ENCODE data around the gene MINDY3. TPM values are rescaled to one million over a fixed set of nuclear protein-coding genes. Genes with fewer than 3 reads are reported as not detected.
"Not testable (repeated sequence)": the region's sequence is repeated elsewhere in the genome, so short reads cannot be mapped to it uniquely, and the experiment has no call there.

Gene MINDY3
- 26.3 TPM for total RNA-seq
- long read RNA-seq, transcript MINDY3-206 (14 exons, 2,307 nt) = major isoform, 10 of 27 reads
- long read RNA-seq, transcript MINDY3-201 (15 exons, 2,381 nt) = minor isoform, 8 of 27 reads
- long read RNA-seq, partial matches to known transcripts = 1 of 27 reads
- long read RNA-seq, other reads (novel, unspliced or antisense) = 8 of 27 reads

DNA sequence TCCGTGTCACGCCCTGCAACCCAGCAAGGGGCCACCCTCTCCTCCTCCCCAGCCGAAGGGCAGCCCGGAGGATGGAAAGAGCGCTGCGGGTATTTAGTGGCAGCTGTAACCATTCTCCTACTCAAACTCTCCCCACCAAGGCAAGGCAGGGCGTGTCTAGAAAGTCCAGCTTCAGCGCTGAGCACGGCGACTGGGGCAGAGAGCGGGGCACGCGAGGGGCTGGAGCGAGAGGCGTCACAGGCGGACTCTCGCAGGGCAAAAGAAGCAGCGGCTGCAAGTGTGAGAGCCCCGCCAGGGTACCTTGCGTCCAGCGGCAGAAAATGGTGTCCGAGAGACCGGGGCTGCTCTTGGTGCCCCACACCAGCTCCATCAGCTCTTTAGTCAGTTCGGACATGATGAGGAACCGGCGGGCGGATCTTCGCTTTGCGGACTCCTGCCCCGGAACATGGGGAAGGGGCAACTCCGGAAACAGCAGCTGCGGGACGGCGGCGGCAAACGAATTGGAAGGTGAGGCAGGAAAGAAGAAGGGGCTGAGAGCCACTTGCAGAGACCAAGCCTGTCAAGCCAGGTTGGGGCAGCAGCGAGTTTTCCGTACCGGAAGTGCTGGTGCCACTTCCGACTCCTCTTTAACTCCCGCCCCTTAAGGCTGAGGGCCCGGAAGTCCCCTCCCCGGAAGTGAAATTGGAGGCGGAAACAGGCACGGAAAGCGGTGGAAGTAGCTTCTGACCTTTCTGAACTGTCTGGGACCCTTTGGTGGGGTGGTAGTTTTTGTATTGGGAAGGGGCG is at the start of gene MINDY3:
Gene MINDY3 (minus strand): TSS at position 602 of the 786 bp plus-strand sequence. CDS start 208 bp downstream, at position 394.
- peak; percentile 90 for DNase-seq (ENCODE audit: low spot score)
- intact Hi-C loops (cut with DNase I) = no loop called here

DNA sequence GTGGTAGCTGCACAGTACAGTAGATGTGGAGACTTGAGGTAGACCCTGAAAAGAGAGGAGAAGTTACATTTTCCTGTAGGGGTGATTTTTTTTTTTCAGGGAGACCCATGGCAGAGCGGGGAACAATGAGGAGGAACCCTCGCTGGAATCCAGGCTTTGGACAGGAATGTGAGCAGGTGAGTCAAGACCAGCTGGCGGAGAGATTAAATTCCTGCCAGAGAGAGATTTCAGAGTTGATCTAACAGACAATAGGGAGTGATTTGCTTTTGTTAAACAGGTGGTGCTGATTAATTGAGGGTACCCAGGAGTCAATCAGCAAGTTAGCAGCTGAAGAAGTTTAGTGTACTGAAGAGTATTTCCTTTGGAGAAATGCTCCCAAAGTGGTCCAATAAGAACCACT is 41.6 kb upstream of the MINDY3 start:
- intact Hi-C loops (cut with DNase I) = loop anchor here (5.0 kb wide), 1 partner anchor 875 kb away; no protein-coding TSS in a partner anchor
- no peak for DNase-seq (ENCODE audit: low spot score)

DNA sequence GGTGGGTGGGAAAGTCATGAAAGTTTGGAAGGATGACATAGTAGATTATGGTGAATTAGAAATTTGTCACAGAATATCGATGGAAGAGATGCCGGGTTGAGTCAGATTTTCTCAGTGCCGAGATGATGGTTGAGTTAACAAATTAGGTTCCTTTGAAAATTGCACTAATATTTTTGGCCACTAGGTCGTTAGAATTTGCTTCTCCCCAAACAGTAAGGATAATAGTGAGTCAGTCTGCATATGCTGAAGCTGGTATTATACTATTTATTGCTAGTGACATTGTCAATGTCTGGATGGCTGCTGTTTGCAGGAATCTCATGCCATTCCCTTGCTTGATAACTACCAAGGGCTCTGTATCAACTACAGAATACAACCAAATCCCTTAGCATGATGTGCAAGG is 37.7 kb upstream of the MINDY3 start:
- intact Hi-C loops (cut with DNase I) = no loop called here

DNA sequence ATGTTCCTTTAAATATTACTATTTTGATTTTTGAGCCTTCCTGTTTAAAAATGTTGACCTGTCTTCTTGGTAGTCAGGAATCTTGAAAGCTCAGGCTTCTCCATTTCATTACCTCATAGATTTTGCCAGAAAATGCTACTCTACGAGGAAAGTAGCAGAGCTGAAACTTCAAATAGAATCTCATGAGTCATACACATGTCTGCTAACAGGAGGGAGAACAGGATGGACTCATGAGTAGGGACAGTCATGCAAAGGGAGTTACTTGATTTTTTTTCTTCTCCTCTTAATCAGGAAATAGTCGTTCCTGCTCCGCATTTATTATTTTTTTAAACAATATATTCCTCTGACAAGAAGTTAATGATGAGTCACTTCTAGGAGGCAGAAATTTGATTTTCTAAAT is 37.0 kb upstream of the MINDY3 start:
- DNase-seq (ENCODE audit: low spot score) = no peak
- intact Hi-C loops (cut with DNase I) = no loop called here

More for the DNA sequence above, 37.7 kb upstream of the MINDY3 start:
- DNase-seq (ENCODE audit: low spot score) = no peak

DNA sequence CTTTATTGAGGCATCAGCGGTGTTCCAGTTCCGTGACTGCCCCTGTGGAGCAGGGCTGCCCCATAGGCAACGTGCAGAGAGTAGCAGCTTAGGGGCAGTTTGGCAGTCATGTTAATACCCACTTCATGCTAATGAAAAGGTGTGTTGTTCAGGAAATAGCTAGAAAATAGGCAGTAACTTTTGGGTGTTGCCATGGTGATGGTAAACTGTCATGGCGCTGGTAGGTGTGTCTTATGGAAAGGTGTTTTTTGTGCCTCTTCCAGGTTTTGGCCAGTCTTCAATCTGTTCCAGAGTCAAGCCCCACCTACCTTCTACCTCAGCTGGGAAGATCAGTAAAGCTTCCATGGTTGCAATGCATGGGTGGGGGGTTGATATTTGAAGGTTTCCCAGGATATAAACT is 36.3 kb upstream of the MINDY3 start:
- intact Hi-C loops (cut with DNase I) = no loop called here

DNA sequence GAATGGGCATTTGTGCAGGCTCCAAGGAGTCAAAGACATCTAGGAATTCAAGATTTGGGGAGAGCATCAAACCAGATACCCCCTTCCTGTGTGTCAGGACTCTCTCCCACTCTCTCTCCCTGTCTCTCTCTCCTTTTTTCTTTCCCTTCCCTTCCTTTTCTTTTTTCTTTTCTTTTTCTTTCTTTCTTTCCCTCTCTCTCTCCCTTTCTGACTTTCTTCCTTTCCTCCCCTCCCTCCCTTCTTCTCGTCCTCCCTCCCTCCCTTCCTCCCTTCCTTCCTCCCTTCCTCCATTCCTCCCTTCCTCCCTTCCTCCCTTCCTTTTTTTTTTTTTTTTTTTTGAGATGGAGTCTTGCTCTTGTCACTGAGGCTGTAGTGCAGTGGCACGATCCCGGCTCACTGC is 24.1 kb upstream of the MINDY3 start:
- intact Hi-C loops (cut with DNase I) = no loop called here
- no peak for DNase-seq (ENCODE audit: low spot score)

More for the DNA sequence above, 36.3 kb upstream of the MINDY3 start:
- DNase-seq (ENCODE audit: low spot score) = no peak

DNA sequence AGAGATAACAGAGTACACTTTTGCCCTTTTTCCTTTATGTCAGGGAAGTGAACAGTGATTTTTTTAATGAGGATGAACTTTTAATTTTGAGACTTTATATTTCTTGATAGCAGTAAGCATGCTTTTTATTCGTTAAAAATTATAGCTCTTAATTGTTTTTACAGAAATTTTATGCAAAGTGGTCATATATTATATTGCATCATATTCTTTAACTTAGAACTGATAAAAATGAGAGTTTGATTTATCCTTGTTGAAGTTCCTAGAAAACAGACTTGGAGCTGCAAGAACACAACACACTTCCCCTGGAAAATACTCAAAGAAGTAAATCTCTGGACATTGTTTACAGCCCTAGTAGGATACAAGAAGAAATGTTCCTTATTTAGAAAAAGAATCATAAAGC is 21.2 kb upstream of the MINDY3 start:
- intact Hi-C loops (cut with DNase I) = no loop called here
- no peak for DNase-seq (ENCODE audit: low spot score)

DNA sequence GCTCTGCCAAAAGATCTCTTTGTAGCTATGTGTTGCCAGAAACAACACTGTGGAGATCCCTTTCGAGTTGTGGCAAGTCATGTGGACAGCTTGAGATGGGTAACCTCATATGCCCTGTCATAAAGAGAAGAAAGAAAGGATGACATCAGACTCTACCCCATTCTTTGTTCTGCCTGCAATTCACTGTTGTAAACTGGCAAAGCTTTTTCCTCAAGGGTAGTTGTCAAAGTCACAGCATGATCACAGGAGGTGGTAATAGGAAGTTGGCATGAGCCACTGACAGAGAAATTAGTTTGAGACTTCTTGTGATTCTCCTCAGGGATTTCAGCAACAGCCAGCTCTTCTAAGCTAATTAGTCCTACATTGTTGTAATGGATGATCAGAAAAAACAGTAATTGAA is 19.4 kb upstream of the MINDY3 start:
- intact Hi-C loops (cut with DNase I) = no loop called here
- DNase-seq (ENCODE audit: low spot score) = no peak

DNA sequence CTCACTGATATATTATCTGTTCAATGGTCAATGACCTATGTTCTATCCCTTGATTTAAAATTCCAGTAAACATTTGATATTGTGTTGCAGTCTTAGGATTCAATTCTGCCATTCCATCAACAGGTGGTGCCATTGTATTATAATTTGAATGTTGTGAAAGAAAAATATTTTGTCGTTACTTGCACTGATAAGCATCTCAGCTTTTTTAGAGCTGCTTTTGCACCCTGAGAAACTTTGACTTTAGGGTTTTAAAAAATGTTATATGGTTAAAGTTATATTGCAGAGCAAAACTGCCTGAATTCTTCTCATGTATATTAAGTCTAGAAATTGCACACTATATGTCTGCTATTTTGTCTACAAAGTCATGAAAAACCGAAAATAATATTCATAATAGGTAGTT is 18.8 kb upstream of the MINDY3 start:
- no peak for DNase-seq (ENCODE audit: low spot score)
- intact Hi-C loops (cut with DNase I) = no loop called here

DNA sequence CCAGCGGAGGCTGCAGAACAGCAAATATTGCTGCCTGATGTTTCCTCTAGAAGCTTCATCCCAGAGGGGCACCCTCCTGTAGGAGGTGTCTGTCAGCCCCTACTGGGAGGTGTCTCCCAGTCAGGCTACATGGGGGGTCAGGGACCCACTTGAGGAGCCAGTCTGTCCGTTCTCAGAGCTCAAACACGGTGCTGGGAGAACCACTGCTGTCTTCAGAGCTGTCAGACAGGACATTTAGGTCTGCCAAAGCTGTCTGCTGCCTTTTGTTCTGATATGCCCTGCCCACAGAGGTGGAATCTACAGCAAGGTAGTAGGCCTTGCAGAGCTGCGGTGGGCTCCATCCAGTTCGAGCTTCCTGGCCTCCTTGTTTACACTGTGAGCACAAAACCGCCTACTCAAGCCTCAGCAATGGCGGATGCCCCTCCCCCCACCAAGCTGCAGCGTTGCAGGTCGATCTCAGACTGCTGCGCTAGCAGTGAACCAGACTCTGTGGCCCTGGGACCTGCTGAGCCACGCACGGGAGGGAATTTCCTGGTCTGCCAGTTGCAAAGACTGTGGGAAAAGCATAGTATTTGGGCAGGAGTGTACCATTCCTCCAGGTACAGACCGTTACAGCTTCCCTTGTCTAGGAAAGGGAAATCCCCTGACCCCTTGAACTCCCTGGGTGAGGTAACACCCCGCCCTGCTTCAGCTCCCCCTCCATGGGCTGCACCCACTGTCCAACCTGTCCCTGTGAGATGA is 17.7 kb upstream of the MINDY3 start:
- no peak for DNase-seq (ENCODE audit: low spot score)
- intact Hi-C loops (cut with DNase I) = no loop called here

DNA sequence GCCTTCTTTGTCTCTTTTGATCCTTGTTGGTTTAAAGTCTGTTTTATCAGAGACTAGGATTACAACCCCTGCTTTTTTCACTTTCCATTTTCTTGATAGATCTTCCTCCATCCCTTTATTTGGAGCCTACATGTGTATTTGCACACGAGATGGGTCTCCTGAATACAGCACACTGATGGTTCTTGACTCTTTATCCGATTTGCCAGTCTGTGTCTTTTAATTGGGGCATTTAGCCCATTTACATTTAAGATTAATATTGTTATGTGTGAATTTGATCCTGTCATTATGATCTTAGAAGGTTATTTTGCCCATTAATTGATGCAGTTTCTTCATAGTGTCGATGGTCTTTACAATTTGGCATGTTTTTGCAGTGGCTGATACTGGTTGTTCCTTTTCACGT is 16.0 kb upstream of the MINDY3 start:
- DNase-seq (ENCODE audit: low spot score); intact Hi-C loops (cut with DNase I): not testable (repeated sequence)

DNA sequence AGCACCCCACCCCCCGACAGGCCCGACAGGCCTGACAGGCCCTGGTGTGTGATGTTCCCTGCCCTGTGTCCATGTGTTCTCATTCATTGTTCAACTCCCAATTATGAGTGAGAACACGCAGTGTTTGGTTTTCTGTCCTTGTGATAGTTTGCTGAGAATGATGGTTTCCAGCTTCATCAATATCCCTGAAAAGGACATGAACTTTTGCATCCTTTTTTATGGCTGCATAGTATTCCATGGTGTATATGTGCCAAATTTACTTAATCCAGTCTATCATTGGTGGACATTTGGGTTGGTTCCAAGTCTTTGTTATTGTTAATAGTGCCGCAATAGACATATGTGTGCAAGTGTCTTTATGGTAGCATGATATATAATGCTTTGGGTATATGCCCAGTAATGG is 12.3 kb upstream of the MINDY3 start:
- DNase-seq (ENCODE audit: low spot score); intact Hi-C loops (cut with DNase I): not testable (repeated sequence)

DNA sequence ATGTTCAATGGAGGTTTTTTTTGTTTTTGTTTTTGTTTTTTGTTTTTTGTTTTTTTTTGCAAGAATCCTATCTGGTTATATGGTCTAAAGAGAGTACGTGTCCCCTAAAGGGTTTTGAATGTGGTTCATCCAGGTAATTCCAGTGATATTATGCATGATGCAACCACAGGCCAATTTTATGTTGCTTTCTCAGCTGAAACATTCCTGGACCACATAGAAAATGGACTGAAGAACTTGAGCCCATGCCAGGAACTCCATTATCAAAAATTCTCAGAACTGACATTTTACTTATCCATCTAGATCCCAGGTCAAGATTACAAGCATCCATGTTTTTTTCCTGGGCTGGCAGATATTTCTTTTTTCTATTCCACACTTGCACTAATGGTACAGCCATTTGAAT is 11.5 kb upstream of the MINDY3 start:
- intact Hi-C loops (cut with DNase I) = no loop called here
- no peak for DNase-seq (ENCODE audit: low spot score)

DNA sequence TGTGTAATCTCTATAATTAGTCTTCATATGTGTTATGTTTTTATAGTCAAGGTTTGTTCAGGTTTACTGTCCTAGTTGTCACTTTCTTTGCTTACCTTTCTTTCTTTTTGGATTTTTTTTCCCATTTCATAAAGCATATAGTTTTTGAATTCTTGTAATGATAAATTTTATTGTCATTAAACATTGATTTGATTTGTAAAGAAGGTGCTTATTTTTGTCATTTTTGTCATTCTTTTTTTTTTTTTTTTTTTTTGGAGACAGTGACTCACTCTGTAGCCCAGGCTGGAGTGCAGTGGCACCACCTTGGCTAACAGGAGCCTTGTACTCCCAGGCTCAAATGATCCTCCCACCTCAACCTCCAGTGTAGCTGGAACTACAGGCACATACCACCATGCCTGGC is 9.6 kb upstream of the MINDY3 start:
- no peak for DNase-seq (ENCODE audit: low spot score)
- intact Hi-C loops (cut with DNase I) = no loop called here

DNA sequence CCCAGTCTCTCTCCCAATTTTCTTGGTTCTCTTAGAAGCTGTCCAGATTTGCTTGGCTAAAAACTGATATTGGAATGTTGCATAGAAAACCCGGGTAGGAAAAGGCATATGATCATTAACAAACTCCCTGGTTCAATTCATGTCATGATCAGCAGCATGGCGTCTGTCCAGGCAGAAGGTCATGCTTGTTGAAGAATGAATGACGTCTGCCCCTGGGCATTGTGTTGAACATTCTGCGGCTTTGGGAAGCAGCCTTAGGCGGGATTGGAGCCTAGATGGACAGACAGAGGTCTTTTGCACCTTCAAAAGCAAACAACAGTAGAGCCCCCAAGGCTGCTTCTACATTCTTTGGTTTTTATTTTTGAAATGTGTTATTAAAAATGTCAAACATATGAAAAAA is 7.7 kb upstream of the MINDY3 start:
- DNase-seq (ENCODE audit: low spot score) = no peak
- intact Hi-C loops (cut with DNase I) = no loop called here

DNA sequence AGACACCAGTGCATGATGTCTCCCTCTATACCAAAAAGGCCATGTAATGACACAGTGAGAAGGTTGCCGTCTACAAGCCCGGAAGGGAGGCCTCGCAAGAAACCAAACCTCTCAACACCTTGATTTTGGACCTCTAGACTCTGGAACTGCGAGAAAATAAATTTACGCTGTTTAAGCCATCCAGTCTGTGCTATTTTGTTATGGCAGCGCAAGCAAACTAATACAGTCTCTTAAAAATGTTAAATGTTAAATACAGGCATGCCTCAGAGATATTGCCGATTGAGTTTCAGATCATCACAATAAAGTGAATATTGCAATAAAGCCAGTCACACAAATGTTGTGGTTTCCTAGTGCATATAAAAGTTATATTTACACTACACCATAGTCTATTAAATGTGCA is 5.0 kb upstream of the MINDY3 start:
- intact Hi-C loops (cut with DNase I) = no loop called here
- no peak for DNase-seq (ENCODE audit: low spot score)

DNA sequence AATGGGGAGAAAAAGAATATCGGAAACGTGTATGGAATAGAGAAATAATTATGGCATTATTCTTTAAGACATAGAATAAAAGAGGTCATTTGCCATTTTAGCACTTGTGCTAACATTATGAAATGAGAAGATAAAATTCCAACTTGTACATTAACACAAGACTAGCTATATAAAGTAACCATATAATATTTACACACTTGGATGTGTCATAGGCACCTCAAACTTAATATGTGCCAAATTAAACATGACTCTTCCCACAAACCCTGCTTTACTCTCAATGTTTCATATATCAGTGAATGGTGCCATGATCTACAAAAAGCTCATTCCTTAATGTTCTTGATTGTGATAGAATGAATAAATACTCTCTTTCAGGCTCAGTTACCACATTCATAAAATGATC is 4.1 kb upstream of the MINDY3 start:
- intact Hi-C loops (cut with DNase I) = no loop called here
- no peak for DNase-seq (ENCODE audit: low spot score)

DNA sequence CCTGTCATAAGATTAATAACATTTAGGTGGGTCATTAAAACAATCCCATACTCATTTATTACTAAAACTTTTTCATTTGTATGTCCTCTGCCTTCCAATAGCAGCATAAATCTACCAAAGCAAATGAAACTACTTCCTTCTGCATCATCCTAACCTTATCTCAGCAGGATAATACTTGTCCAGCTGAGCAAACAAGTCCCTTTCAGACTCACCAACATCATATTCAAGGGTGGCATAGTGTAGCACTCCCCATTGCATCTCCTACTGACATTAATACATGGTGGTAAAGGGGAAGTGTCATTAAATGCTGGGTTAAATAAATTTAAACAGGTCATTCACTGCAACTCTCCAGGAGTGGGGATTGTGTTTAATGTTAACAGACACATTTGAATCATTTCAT is 3.4 kb upstream of the MINDY3 start:
- intact Hi-C loops (cut with DNase I) = no loop called here
- no peak for DNase-seq (ENCODE audit: low spot score)

DNA sequence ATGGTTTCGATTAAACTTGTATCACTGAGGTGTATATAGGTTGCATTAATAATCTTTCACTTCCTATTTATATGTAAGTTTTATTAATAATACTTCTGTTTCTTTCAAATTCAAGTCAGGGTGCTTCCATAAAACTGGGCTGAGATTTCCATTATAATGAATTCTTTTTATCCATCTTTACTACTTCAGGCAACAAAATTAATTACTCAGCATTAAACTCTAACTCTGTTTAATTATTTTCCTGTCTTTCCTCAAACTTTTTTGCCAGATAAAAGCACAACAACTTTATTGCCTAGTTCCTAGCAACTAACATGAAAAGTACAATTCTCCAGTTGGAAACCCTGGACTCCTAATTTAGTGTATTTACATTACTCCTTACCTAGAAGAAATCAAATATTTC is 3.0 kb upstream of the MINDY3 start:
- intact Hi-C loops (cut with DNase I) = no loop called here
- DNase-seq (ENCODE audit: low spot score) = no peak

DNA sequence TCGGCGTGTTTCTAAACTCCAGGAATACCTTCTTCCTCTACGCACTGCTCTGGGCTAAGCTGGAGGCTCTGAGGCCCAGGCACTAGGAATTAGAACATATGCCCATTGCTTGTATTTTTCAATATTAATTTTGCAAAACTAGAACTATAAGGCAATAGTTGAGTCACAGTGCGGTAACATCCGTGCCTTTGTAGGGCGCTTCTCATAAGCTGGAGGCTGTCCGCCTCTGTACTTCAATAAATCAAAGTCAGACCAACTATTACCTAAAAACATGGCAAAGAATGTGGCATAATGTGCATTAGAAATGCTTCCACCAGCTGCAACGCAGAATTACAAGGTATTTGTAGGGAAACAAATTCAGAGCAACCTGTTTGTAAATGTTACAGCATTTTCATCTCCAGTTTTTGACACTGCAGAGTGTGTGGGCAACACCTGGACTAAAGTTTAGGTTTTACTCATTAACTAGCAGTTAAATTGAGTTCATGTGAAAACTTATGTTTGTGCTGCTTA is 440 bp upstream of the MINDY3 start:
- DNase-seq (ENCODE audit: low spot score) = no peak
- intact Hi-C loops (cut with DNase I) = no loop called here

DNA sequence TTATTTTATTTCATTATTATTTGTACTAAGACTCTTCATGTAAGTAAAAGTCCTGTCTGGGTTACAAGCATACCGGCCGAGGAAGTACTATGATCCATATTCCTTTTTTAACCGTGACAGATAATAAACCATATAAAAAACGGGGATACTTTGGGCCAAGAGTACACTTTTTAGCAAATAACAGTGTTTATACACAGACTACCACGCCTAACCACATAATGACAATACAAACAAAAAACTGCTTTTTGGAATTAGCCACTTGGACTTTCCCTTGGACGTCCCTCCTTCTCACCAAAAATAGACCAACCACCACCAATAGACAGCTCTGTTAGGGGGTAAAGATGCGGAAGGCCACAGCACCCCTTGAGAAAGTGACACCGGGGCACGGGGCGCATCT is 800 bp downstream of the MINDY3 start:
- intact Hi-C loops (cut with DNase I) = no loop called here
- no peak for DNase-seq (ENCODE audit: low spot score)
